Endometrium (tissue), 2 donors: Measurements from ENCODE around the gene HIPK3.
"Not testable (repeated sequence)": the region's sequence is repeated elsewhere in the genome, so short reads cannot be mapped to it uniquely, and the experiment has no call there.

Experiments
- FAIRE-seq: peaks from 2 replicates; lab custom pipeline; 2012; peaks lifted over from hg19 to GRCh38; lab: Jason Lieb, UNC
- donor health status: control.
- donor health status: control.

Gene HIPK3

DNA sequence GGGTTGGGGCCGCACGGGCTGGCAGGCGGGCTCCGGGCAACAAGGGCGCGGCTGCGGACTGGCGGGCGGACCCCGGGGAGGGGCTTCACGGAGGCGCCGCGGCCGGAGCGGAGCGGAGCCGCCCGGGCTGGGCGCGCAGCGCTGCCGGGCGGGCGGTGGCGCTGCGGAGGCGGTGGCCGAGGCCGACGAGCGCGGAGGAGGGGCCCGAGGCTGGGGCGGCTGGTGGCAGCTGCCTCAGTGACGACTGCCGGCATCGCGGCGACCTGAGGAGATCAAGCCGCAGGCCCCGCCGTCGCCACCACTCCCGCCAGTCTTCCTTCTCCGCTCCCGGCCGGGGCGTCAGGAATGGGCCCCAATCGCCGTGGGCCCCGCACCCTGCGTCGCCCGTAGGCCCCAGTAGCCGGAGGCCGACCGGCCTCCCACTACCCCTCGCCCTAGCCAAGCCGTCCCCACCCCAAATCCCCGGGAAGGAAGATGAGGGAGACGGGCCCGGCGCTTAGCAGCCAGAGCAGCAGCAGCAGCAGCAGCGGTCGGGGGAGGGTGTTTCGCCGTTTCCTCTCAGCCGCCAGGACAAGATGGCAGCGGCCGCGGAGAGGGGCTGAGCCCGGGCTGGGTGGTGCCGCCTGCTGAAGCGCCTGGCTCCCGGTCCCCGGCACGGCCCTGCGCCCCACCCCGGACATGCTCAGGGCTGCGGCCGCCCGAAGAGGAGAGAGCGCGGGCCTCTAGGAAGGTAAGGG lies at the start of gene HIPK3:
Gene HIPK3 (plus strand): TSS at position 222 of the 737 bp plus-strand sequence.
- FAIRE-seq = no peak

GRCh38 chr11:33207408-33207985 lies 49.7 kb upstream of the HIPK3 start:
- no peak for FAIRE-seq

DNA sequence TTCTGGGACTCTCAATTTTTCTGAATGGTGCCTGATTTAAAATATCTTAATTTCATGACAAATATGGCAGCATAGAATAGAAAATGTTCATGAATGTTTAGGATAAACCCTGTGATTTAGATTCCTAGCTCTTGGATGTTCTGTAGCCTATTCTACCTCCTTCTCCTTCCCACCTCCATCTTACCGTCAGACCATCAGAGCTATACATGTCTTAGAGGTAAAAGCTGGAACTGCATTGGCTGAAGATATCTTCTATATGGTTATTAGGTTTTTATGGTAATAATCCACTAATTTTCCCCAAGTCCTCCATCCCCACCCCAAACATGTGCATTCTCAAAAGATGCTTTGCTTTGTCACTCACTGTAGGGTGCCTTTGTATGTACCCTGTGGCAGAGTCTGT lies 49.0 kb upstream of the HIPK3 start:
- FAIRE-seq = no peak

DNA sequence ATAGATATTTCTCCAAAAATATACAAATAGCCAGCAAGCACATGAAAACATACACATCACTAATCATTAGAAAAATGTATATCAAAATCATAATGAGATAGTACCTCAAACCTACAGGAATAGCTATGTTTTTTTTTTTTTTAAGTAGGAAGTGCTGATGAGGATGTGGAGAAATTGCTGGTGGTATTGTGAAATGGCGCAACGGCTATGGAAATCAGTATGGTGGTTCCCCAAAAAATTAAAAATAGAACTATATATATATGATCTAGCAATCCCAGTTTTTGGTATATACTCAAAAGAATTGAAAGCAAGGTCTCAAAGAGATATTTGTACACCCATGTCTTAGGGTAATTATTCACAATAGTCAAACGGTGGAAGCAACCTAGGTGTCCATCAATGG lies 46.0 kb upstream of the HIPK3 start:
- no peak for FAIRE-seq

- no peak for FAIRE-seq
Measured at GRCh38 chr11:33211580-33211979, 45.6 kb upstream of the HIPK3 start.

- FAIRE-seq = no peak
Measured at GRCh38 chr11:33214187-33214586, 43.0 kb upstream of the HIPK3 start.

GRCh38 chr11:33214767-33215166 lies 42.4 kb upstream of the HIPK3 start:
- FAIRE-seq = no peak

DNA sequence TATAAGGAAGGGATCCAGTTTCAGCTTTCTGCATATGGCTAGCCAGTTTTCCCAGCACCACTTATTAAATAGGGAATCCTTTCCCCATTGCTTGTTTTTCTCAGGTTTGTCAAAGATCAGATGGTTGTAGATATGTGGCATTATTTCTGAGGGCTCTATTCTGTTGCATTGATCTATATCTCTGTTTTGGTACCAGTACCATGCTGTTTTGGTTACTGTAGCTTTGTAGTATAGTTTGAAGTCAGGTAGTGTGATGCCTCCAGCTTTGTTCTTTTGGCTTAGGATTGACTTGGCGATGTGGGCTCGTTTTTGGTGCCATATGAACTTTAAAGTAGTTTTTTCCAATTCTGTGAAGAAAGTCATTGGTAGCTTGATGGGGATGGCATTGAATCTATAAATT lies 40.5 kb upstream of the HIPK3 start:
- FAIRE-seq = not testable (repeated sequence)

- no peak for FAIRE-seq
Measured at GRCh38 chr11:33222052-33222750, 35.0 kb upstream of the HIPK3 start.

DNA sequence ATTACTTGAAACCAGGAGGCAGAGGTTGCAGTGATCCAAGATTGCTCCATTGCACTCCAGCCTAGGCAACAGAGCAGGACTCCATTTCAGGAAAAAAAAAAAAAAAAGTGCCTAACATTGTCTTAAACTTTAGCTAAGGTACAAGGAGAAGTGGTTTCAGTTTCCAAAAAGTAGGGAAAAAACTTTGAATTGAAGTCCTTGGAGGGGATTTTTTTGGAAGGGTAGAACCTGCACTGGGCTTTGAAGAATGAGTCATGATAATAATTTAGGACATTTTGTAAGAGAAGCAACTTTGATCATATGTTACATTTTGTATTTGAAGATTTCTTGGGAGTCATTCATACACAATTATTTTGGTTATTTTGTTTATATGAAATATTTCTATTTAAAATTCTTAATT lies 31.8 kb upstream of the HIPK3 start:
- no peak for FAIRE-seq

DNA sequence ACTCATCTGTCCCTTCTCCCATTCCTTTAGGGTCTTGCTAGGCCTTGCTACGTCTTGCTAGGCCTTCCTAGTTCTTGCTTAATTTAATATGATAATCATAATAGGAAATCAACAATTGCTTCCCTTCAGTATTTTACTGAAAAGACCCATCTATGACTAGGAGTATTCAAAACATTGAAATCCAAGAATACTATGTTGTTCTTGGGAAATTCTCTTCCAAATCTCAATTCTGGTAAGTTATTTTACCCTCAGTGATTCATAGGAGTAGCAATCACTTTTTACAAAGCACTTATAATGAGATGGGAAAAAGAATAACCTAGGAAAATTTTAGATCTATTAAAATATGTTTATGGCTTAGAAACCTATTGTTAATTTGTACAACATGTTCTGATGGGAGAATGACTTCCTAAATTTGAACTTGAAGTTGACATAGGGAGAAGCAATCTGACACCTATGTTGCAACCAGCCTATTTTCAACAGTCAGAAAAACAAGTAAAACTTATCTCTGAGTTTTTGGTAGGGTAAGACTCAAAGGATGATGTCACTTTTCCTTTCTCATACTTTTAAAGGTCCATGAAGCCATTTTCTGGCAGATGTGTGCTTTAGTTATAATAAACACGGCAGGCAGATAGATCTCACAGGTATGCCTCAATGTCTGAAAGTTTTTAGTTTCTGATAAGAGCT lies 29.5 kb upstream of the HIPK3 start:
- no peak for FAIRE-seq

GRCh38 chr11:33234397-33235190 lies 22.6 kb upstream of the HIPK3 start:
- FAIRE-seq = no peak

- FAIRE-seq = no peak
Measured at GRCh38 chr11:33237039-33237597, 20.1 kb upstream of the HIPK3 start.

GRCh38 chr11:33242575-33242974 lies 14.6 kb upstream of the HIPK3 start:
- no peak for FAIRE-seq

GRCh38 chr11:33243654-33244053 lies 13.5 kb upstream of the HIPK3 start:
- FAIRE-seq = not testable (repeated sequence)

DNA sequence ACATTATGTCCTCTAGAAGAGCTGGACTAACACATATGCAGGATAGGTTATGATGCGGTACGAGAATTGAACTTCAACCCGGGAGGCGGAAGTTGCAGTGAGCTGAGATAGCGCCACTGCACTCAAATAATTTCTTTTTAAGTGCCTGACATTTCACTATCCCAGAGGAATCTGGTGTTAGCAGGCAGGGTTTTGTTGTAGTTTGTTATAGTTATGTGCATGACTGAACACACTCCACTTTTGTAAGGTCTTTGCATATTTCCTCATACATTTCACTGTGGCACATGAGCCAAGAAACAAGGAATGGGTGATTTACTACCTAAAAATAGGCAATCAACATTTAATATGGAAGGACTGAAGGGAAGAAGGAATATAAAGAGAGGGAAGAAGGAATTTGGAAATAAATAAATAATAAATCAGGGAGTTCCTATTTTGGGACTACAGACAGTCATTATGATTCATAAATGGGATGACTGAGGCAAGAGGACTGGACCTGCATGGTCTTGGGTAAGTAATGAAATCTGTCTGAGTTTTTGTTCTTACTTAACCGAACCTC lies 8.7 kb upstream of the HIPK3 start:
- no peak for FAIRE-seq

GRCh38 chr11:33256031-33256812 lies 959 bp upstream of the HIPK3 start:
- no peak for FAIRE-seq

GRCh38 chr11:33256813-33257159 lies 395 bp upstream of the HIPK3 start:
- FAIRE-seq = no peak

- FAIRE-seq = no peak
Measured at GRCh38 chr11:33257897-33258630, 883 bp downstream of the HIPK3 start.

DNA sequence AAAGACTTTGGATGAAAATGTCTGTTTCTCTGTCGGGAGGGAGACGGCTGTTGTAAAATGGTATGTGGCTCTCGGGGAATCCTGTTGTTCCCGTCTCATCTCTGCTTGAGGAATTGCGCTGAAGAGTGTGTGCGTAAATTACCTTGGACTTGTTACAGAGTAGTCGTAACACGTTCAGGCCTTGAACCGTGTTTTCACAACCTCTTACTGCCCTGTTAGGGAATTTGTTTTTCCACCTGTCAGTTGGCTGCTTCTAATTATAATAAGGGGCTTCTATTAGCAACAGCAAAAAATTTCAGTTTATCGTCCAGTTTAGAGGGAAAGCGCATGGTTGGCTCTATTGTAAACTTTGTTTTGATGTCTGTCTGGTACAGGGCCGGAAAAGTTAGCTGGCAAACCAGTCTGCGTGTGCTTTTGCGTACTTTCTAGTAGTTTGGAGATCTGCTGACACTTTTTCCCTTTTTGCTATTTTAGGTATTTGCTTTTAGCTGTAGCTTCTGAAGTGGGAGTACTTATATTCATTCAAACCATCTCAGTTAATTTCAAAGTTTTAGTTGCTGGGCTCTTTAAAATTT lies 1.5 kb downstream of the HIPK3 start:
- FAIRE-seq = no peak
